ENCODE results near the gene TXNRD2.

The TXNRD2 gene

DNA sequence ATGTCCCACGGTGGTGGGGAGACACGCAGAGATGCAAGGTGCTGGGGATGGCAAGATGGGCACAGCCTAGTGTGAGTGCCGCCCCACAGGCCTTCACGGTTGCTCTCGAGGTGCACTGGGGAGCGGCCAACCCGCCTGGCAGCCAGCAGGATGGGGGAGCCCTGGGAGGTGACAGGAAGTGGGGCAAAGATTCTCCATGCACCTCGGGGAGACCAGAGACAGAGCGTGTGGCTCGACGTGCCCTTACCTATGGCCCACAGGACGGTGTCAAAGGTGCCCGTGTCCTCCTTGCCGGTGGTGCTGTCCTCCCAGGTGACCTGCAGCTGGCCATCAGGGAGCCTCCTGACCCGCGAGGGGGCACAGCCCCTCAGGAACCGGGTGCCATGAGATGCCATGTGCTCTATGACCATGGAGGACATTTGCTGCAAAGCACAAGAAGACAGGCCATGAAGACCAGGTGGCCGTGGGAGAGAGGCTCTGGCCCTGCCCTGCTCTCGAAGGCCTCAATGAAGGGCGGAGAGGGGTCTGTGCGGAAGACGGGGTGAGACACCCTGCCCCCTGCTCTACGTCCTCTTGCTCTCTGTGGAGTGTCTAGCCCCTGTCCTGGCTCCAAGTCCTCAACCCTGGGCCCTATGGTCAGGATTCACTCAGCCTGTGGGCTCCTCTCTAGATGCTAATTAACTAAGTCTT lies 46.3 kb downstream of the TXNRD2 start:
- no peak for TF ChIP-seq TAF1 (IDR thresholded peaks at IDR 0.05; ENCODE audit: low read depth)

DNA sequence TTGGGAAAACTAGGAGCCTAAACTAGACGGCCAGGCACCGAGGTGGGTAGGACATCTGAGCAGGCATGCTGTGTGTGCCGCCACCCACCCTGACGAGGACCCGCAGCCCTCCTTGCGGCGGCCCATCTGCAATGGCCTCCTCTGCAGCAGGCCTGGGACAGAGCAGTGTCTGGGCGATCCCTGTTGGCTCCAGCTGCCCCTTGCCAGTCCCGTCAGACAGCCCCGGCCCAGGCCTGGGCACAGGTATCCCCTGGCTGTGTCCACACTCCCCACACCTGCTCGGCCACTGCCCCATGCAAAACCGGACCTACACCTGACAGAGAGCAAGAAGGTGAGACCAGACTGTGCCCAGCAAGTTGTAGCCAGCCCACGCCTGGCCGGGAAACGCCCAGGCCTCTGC lies 48.3 kb downstream of the TXNRD2 start:
- TF ChIP-seq, protein P1, sequence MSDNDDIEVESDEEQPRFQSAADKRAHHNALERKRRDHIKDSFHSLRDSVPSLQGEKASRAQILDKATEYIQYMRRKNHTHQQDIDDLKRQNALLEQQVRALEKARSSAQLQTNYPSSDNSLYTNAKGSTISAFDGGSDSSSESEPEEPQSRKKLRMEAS (IDR thresholded peaks at IDR 0.05) = no peak
- no peak for TF ChIP-seq EGR1 (IDR thresholded peaks at IDR 0.05)

DNA sequence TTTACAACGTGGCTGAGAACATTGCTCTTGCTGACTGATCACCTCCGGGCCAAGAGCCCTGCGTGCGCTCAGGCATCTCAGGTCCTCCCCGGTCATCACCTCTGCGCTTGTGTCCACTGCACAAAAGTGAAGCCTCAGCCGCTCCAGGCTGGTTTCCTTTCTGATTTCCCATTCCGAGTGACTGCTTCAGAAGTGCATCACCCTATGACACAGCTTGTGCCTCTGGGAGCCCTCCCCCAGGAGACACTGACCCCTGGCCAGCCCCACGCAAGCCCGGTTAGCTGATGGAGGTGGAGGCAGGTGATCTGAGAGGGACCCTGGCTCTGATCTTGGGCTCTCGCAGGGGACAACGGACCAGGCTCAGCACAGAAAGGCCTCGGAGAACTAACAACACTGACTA lies 48.7 kb downstream of the TXNRD2 start:
- no peak for TF ChIP-seq CREB1 (IDR thresholded peaks at IDR 0.05; ENCODE audit: low read depth)

DNA sequence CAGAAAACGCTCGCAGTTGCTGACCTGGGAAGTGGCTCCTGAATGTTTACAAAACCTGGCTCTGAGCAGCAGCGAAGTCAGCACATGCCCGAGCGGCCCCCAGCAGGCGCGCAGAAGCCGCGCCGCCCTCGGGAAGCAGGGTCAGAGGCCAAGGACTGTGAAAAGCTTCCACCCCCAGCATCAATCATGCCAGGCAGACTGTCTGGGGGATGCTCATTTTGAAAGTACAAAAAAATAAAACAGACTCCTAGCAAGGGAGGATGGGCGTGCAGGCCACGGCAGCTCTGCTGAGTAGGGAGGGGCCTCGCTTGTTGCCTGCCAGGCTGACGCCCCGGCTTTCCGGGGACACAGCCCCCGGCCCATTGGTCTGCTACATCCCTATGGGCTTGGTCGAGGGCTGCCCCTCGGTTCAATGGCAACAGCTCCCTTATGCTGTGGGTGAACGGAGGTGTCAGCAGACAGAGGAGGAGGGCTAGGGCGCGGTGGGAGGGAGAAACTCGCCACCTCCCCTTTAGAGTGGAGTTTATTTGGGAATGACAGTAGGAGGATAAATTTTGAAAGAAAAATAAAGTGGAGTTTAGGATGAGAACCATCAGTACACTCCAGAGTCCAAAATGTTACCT lies 49.2 kb downstream of the TXNRD2 start:
- TF ChIP-seq RAD21 (IDR thresholded peaks at IDR 0.05; ENCODE audit: low read depth) (no peak), TAF1 (IDR thresholded peaks at IDR 0.05; ENCODE audit: low read depth) (no peak), TEAD4 (IDR thresholded peaks at IDR 0.05) (no peak), CEBPB (IDR thresholded peaks at IDR 0.05) (no peak), FOXM1 (IDR thresholded peaks at IDR 0.05; ENCODE audit: borderline replicate concordance, low read depth) (no peak), CREB1 (IDR thresholded peaks at IDR 0.05; ENCODE audit: low read depth) (no peak), ZBTB7A (IDR thresholded peaks at IDR 0.05; ENCODE audit: low read depth) (no peak), EP300 (IDR thresholded peaks at IDR 0.05; ENCODE audit: borderline replicate concordance) (no peak), TCF12 (IDR thresholded peaks at IDR 0.05; ENCODE audit: low read depth) (no peak), NFIC (IDR thresholded peaks at IDR 0.05) (no peak), YY1 (IDR thresholded peaks at IDR 0.05; ENCODE audit: low read depth) (no peak), EGR1 (IDR thresholded peaks at IDR 0.05) (no peak)
- TF ChIP-seq, protein P1 (IDR thresholded peaks at IDR 0.05) = no peak
- TF ChIP-seq, protein P2, sequence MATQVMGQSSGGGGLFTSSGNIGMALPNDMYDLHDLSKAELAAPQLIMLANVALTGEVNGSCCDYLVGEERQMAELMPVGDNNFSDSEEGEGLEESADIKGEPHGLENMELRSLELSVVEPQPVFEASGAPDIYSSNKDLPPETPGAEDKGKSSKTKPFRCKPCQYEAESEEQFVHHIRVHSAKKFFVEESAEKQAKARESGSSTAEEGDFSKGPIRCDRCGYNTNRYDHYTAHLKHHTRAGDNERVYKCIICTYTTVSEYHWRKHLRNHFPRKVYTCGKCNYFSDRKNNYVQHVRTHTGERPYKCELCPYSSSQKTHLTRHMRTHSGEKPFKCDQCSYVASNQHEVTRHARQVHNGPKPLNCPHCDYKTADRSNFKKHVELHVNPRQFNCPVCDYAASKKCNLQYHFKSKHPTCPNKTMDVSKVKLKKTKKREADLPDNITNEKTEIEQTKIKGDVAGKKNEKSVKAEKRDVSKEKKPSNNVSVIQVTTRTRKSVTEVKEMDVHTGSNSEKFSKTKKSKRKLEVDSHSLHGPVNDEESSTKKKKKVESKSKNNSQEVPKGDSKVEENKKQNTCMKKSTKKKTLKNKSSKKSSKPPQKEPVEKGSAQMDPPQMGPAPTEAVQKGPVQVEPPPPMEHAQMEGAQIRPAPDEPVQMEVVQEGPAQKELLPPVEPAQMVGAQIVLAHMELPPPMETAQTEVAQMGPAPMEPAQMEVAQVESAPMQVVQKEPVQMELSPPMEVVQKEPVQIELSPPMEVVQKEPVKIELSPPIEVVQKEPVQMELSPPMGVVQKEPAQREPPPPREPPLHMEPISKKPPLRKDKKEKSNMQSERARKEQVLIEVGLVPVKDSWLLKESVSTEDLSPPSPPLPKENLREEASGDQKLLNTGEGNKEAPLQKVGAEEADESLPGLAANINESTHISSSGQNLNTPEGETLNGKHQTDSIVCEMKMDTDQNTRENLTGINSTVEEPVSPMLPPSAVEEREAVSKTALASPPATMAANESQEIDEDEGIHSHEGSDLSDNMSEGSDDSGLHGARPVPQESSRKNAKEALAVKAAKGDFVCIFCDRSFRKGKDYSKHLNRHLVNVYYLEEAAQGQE (IDR thresholded peaks at IDR 0.05; ENCODE audit: low read depth) = no peak
- TF ChIP-seq, protein P3, sequence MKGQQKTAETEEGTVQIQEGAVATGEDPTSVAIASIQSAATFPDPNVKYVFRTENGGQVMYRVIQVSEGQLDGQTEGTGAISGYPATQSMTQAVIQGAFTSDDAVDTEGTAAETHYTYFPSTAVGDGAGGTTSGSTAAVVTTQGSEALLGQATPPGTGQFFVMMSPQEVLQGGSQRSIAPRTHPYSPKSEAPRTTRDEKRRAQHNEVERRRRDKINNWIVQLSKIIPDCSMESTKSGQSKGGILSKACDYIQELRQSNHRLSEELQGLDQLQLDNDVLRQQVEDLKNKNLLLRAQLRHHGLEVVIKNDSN (IDR thresholded peaks at IDR 0.05) = no peak

DNA sequence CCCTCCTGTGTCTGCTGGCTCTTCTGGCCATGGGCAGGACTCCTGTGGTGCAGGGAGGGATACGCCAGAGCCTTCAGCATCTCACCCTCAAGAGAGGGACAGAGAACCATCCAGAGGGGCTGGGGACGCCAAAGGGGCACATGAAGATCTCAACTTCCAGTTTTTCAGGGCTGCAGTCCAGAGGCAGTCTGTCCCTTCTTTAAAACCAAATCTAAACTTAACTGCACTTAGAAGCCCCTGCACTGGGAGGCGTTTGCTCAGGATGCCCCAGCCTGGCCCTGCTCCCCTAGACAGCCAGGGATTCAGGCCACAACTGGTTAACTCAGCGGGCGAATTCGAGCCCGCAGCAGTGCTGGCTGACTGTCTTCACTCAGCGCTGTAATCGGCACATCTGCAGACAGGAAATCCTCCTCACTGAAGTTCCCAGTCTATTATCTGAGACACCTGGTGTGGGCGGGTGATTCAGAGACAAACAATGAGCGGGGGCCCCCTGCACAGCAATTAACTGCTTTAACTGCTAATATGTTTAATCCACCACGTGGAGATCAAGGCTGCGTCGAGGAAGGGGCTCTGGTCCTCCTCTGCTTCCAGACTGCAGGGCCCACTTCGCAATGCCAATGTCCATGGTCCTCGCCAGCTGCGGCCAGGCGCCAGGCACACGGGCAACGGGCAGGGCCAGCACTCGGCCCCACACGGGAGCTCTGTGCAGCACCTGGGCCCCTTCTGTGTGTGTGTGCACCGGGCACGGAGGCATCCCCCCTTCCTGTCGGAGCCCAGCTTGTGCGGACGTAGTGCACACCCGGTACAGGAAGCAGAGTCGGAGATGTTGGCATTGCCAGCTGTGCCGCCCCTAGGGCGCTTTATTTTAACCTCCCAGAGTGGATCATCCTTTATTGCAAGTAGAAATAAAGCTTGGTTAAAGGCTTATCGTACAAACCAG lies 50.0 kb downstream of the TXNRD2 start:
- peak; percentile 26; the same call in 1 of the 2 replicates for TF ChIP-seq EGR1 (IDR thresholded peaks at IDR 0.05)
- TF ChIP-seq NFIC (IDR thresholded peaks at IDR 0.05) = no peak
- TF ChIP-seq, protein P1 (IDR thresholded peaks at IDR 0.05) = peak; percentile 71

DNA sequence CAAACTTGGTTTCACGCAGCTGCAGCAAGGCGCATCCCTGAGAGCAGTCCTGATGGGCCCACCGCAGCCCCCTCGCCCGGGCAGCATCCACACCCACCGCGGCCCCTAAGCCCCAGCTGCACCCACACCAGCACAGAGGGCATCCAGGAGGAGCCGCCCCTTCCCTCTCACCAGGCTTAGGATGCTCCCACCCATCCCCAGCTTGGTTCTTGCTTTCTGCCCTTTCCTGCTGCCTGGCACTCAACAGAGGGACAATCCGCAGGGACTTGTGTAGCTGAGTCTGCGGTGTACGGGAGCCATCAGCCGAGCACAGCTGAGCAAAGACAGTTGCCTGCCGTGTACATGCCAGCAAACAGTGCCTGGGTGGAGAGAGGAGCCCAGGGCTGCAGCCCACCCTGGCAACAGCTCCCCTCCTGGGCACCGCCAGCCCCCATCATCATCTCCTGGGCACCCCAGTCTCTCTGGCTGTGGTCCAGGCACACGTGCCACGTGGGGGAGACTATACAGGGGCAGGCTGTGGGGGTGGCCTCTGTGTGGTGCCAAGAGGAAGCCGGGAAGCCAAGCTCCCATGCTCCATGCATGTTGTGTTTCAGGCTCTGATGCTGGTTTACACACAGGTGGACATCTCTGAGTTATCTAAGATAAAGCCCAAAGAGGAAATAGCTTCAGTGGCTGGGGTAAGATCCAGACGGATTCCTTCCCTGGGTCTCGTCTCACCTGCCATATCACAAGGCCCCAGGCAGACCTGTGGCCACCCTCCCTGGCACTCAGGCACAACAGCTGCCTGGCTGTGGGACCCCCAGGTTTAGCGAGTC lies 50.9 kb downstream of the TXNRD2 start:
- TF ChIP-seq, protein P2 (IDR thresholded peaks at IDR 0.05; ENCODE audit: low read depth) = no peak
- TF ChIP-seq, protein P1 (IDR thresholded peaks at IDR 0.05) = no peak
- TF ChIP-seq EP300 (IDR thresholded peaks at IDR 0.05; ENCODE audit: borderline replicate concordance) (no peak), YY1 (IDR thresholded peaks at IDR 0.05; ENCODE audit: low read depth) (no peak), TAF1 (IDR thresholded peaks at IDR 0.05; ENCODE audit: low read depth) (no peak), TCF12 (IDR thresholded peaks at IDR 0.05; ENCODE audit: low read depth) (no peak), TEAD4 (IDR thresholded peaks at IDR 0.05) (no peak), CEBPB (IDR thresholded peaks at IDR 0.05) (no peak), RAD21 (IDR thresholded peaks at IDR 0.05; ENCODE audit: low read depth) (no peak), NFIC (IDR thresholded peaks at IDR 0.05) (no peak), ZBTB7A (IDR thresholded peaks at IDR 0.05; ENCODE audit: low read depth) (no peak), CREB1 (IDR thresholded peaks at IDR 0.05; ENCODE audit: low read depth) (no peak), FOXM1 (IDR thresholded peaks at IDR 0.05; ENCODE audit: borderline replicate concordance, low read depth) (no peak), EGR1 (IDR thresholded peaks at IDR 0.05) (no peak)
- TF ChIP-seq, protein P3 (IDR thresholded peaks at IDR 0.05) = no peak

Measured in Ishikawa (cell line).